Adipocyte (in vitro differentiated cells): ENCODE data around the gene TSSK2.

Experiments used
- DNase-seq: peaks from one replicate; pipeline ENCODE4 v3.0.0-alpha.2; 2015; ENCODE audit warnings: low read depth
- H3K27me3 ChIP-seq: replicated peaks from 2 replicates; pipeline ENCODE4 v1.7.0; 2013; ENCODE audit warnings: mild to moderate bottlenecking, low read length, moderate library complexity; ENCODE audit not compliant: control insufficient read depth, insufficient read depth
- H3K36me3 ChIP-seq: 2 replicates; pipeline ENCODE4 v1.7.0; 2013; ENCODE audit warnings: low read length, mild to moderate bottlenecking, moderate library complexity; ENCODE audit not compliant: control insufficient read depth, insufficient read depth, severe bottlenecking
- H3K4me1 ChIP-seq: 2 replicates; pipeline ENCODE4 v1.7.0; 2013; ENCODE audit warnings: mild to moderate bottlenecking, low read length, moderate library complexity; ENCODE audit not compliant: control insufficient read depth, insufficient read depth
- H3K4me3 ChIP-seq: 2 replicates; pipeline ENCODE4 v1.7.0; 2013; ENCODE audit warnings: mild to moderate bottlenecking, low read length, moderate library complexity
- H3K9ac ChIP-seq: 2 replicates; pipeline ENCODE4 v1.7.0; 2013; ENCODE audit warnings: mild to moderate bottlenecking, low read length, moderate library complexity
- H3K9me3 ChIP-seq: 2 replicates; pipeline ENCODE4 v1.7.0; 2013; ENCODE audit warnings: mild to moderate bottlenecking, low read length, moderate library complexity; ENCODE audit not compliant: control insufficient read depth

Gene TSSK2

GRCh38 chr22:19126309-19127273, 4.5 kb upstream of the TSSK2 start:
- no peak for DNase-seq
- H3K9ac ChIP-seq = no peak overlapping the region
- H3K27me3 ChIP-seq = peaks cover 10% of the 10 kb centered on the region
- peaks cover 6% of the 10 kb centered on the region for H3K4me1 ChIP-seq
- H3K4me3 ChIP-seq = no peak overlapping the region
- H3K36me3 ChIP-seq = no peaks in the 10 kb centered on the region
- no peaks in the 10 kb centered on the region for H3K9me3 ChIP-seq

DNA sequence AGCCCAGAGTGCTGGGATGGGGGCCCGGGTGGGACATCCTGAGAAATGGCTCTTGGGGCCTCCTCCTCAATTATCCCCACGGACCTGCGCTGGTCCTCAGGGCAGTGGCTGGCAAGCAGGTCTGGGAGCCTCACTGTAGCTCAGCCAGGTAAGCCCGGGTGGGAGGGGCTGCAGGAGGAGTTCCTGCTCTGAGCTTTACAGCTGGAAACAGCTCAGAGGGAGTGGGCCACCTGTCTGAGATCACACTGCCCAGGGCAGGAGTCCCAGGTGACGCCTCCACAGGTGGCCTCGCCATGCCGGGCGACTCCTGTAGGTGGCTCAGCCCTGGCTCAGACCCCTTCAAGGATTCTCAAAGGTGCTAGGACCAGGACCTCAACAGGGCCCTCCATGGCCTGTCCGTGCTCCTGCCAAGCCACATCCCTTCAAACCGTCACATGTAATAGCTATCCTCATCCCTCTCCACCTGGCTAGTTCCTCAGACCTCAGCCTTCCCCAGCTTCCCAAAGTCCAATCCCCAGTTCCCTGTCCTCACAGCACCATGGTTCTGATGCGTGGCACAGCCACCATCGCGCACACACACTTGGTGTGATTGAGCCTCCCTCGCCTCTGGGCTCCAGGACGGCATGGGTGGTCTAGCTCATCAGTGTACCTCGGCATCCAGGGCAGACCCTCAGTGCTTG, 3.6 kb upstream of the TSSK2 start:
- peaks cover 6% of the 10 kb centered on the region for H3K4me1 ChIP-seq
- no peak overlapping the region for H3K9ac ChIP-seq
- H3K9me3 ChIP-seq = no peaks in the 10 kb centered on the region
- DNase-seq = no peak
- H3K27me3 ChIP-seq = peaks cover 10% of the 10 kb centered on the region
- no peak overlapping the region for H3K4me3 ChIP-seq
- no peaks in the 10 kb centered on the region for H3K36me3 ChIP-seq

DNA sequence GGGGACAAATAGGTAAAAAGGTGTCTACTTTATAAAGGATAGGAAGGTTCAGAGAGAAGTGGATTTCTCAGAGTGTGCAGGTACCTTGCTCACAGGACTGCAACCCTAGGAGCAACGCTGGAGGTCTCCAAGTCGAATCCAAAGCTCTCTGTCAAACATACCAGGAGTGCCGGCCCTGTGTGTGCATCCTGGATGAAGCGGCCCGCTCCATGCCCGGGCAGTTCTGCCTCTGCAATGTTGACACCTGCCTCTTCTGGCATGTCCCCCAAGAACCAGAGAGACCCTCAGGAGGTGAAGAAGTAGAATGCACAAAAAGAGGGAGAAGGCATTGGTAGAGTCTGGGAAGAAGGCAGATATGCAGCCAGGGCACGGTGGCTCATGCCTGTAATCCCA, 3.1 kb upstream of the TSSK2 start:
- Histone ChIP-seq H3K9me3 (no peaks in the 10 kb centered on the region), H3K9ac (no peak overlapping the region), H3K27me3 (peaks cover 10% of the 10 kb centered on the region), H3K4me3 (no peak overlapping the region), H3K36me3 (peaks cover 3% of the 10 kb centered on the region), H3K4me1 (peaks cover 2% of the 10 kb centered on the region)
- no peak for DNase-seq

DNA sequence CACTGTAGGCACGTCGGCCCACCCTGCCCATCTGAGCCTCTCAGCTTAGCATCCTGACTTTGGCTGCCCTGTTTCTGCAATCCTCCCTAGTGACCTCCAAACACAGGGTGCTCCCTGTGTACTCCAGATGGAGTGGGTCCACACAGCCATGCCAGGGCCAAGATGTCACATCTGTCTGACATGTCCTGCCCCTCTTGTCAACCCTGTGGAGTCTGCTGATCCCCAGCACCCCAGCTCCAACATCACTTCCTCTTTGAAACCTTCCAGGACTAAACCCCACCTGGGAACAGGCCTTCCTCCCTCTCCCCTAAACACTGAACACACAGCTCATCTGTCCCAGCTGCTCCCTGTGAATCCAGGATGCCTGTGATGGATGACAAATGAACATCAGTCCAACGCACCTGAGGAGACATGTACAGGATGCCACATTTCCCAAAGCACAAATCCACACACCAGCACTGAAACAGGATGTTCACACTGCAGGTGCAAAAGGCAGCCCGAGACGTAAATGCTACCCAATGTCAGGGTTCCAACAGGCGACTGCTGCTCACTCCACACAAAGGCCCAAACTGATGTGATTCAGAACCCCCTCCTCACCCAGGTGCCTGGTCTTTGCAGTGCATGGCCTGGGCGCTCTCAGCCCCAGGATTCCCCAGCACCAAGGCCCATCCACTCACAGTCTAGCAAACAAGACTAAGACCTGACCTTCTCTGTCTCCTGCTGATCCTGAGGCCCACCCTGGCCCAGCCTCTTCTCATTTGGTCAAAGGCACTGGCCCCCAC, 2.0 kb upstream of the TSSK2 start:
- H3K9ac ChIP-seq = no peak overlapping the region
- peaks cover 14% of the 10 kb centered on the region for H3K36me3 ChIP-seq
- DNase-seq = no peak
- H3K9me3 ChIP-seq = no peaks in the 10 kb centered on the region
- H3K27me3 ChIP-seq = peaks cover 10% of the 10 kb centered on the region
- H3K4me3 ChIP-seq = no peak overlapping the region
- H3K4me1 ChIP-seq = no peaks in the 10 kb centered on the region

GRCh38 chr22:19129871-19130270, 1.2 kb upstream of the TSSK2 start:
- DNase-seq = no peak
- peaks cover 10% of the 10 kb centered on the region for H3K27me3 ChIP-seq
- no peaks in the 10 kb centered on the region for H3K4me1 ChIP-seq
- no peak overlapping the region for H3K9ac ChIP-seq
- H3K36me3 ChIP-seq = peaks cover 21% of the 10 kb centered on the region
- no peaks in the 10 kb centered on the region for H3K9me3 ChIP-seq
- H3K4me3 ChIP-seq = no peak overlapping the region

DNA sequence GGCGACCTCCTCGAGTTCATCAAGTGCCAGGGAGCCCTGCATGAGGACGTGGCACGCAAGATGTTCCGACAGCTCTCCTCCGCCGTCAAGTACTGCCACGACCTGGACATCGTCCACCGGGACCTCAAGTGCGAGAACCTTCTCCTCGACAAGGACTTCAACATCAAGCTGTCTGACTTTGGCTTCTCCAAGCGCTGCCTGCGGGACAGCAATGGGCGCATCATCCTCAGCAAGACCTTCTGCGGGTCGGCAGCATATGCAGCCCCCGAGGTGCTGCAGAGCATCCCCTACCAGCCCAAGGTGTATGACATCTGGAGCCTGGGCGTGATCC, 542 bp downstream of the TSSK2 start:
- no peak for DNase-seq
- Histone ChIP-seq H3K9ac (no peak overlapping the region), H3K4me3 (no peak overlapping the region), H3K4me1 (no peaks in the 10 kb centered on the region), H3K36me3 (peaks cover 33% of the 10 kb centered on the region), H3K27me3 (peaks cover 8% of the 10 kb centered on the region), H3K9me3 (no peaks in the 10 kb centered on the region)

DNA sequence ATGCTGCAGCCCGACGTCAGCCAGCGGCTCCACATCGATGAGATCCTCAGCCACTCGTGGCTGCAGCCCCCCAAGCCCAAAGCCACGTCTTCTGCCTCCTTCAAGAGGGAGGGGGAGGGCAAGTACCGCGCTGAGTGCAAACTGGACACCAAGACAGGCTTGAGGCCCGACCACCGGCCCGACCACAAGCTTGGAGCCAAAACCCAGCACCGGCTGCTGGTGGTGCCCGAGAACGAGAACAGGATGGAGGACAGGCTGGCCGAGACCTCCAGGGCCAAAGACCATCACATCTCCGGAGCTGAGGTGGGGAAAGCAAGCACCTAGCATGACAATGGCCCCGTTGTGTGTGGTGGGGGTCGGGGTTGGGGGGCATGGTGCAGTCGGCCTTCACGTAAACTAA, 1.0 kb downstream of the TSSK2 start:
- no peak overlapping the region for H3K4me3 ChIP-seq
- H3K27me3 ChIP-seq = peaks cover 6% of the 10 kb centered on the region
- no peaks in the 10 kb centered on the region for H3K4me1 ChIP-seq
- peaks cover 38% of the 10 kb centered on the region for H3K36me3 ChIP-seq
- no peak for DNase-seq
- no peak overlapping the region for H3K9ac ChIP-seq
- H3K9me3 ChIP-seq = no peaks in the 10 kb centered on the region

DNA sequence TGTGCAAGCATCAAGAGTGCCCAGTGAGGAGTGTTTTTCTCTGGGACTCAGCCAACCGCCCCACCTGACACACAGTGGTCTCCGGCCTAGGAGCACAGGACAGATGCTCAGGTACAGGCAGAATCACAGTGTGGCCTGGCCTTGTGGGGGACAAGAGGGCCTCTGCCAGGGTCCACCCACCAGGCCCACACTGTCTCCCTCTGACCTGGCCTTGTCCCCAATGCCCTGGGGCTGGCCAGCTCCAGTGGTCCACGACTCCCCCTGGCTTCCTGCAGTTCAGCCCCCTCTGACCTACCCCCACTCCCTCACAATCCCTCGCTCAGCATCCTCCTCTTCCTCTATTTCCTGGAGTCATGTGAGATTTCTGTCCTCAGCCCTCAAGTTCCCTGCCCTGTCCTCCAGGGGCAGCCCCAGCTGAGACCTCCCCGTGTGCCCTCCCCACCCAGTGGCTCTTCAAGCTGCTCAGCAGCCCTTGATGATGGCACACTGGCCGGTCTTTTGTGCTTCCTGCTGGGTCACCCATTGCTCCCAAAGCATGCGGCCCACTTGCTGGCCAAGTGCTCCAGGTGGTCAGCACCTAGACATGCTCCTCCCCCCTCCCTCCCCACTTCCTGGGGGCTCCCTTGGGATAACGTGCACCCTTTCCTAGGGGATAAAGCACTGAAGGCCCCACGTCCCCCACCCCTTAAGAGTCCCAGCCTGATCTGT, 1.7 kb downstream of the TSSK2 start:
- H3K27me3 ChIP-seq = peaks cover 3% of the 10 kb centered on the region
- H3K36me3 ChIP-seq = peaks cover 45% of the 10 kb centered on the region
- DNase-seq = no peak
- no peak overlapping the region for H3K4me3 ChIP-seq
- H3K9ac ChIP-seq = no peak overlapping the region
- no peaks in the 10 kb centered on the region for H3K4me1 ChIP-seq
- H3K9me3 ChIP-seq = no peaks in the 10 kb centered on the region

- Histone ChIP-seq H3K27me3 (no peaks in the 10 kb centered on the region), H3K4me3 (no peak overlapping the region), H3K9me3 (no peaks in the 10 kb centered on the region), H3K9ac (no peak overlapping the region), H3K4me1 (no peaks in the 10 kb centered on the region), H3K36me3 (peaks cover 51% of the 10 kb centered on the region)
- DNase-seq = no peak
Measured at GRCh38 chr22:19133561-19133960, 2.5 kb downstream of the TSSK2 start.

DNA sequence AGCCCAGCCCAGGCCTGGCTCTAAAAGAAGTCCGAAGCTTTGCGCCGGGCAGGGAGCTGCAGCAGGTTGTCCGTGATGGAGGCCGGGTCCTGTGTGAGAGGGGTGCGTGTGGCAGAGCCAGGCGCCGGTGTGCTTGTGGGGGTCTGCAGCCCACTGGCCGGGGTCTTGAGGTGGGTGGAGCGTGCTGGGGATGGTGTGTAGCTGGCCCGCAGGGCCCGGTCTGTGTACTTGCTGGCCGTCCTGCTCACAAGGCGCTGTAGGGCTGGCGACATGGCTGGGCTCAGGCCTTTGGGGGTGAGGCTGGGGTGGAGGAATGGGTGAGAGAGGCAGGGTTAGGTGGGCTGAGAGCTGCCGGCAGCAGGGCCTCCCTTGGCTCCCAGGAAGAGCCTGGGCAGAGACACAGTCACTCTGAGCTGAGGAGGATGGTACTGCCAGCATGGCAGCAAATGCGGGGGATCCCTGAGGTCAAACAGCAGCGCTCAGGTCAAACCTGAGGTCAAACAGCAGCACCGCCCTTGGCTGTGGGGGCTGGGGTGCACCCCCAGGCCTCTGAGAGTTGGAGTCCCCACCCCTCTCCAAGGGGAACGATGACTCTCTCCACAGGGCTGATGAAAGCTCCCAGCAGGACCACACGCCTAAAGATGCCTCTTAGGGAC, 3.2 kb downstream of the TSSK2 start:
- DNase-seq = no peak
- Histone ChIP-seq H3K9me3 (no peaks in the 10 kb centered on the region), H3K27me3 (no peaks in the 10 kb centered on the region), H3K36me3 (peaks cover 59% of the 10 kb centered on the region), H3K9ac (no peak overlapping the region), H3K4me1 (no peaks in the 10 kb centered on the region), H3K4me3 (no peak overlapping the region)
